WERI-Rb-1 (cell line): ENCODE measurements around the gene GFOD2.

ENCODE experiments used
- DNase-seq: peaks from one replicate; pipeline ENCODE4 v3.0.0-alpha.2; 2020
- H3K27ac ChIP-seq: fragments of 250-450 bp; sonication (Bioruptor Pico); 2 replicates; pipeline ENCODE4 v1.5.1; 2020; ENCODE audit warnings: mild to moderate bottlenecking, moderate library complexity
- H3K27me3 ChIP-seq: fragments of 250-450 bp; sonication (Bioruptor Pico); 2 replicates; pipeline ENCODE4 v1.5.1; 2021; ENCODE audit warnings: mild to moderate bottlenecking, low read depth, moderate library complexity; ENCODE audit not compliant: insufficient read depth, severe bottlenecking
- H3K36me3 ChIP-seq: fragments of 250-450 bp; sonication (Bioruptor Pico); 2 replicates; pipeline ENCODE4 v1.5.1; 2020; ENCODE audit warnings: mild to moderate bottlenecking, moderate library complexity
- H3K4me3 ChIP-seq: 2 replicates; pipeline ENCODE4 v1.5.1; 2011; ENCODE audit warnings: low read depth, mild to moderate bottlenecking, control low read depth, low read length
- H3K9me3 ChIP-seq: fragments of 250-450 bp; sonication (Bioruptor Pico); 2 replicates; pipeline ENCODE4 v1.5.1; 2021; ENCODE audit warnings: mild to moderate bottlenecking, moderate library complexity; ENCODE audit not compliant: severe bottlenecking
- TF ChIP-seq, protein P1 (sequence below): IDR thresholded peaks from 2 replicates; pipeline ENCODE4 v1.5.1; 2011; ENCODE audit warnings: low read depth, mild to moderate bottlenecking, control low read depth, inconsistent platforms, low read length

The GFOD2 gene

DNA sequence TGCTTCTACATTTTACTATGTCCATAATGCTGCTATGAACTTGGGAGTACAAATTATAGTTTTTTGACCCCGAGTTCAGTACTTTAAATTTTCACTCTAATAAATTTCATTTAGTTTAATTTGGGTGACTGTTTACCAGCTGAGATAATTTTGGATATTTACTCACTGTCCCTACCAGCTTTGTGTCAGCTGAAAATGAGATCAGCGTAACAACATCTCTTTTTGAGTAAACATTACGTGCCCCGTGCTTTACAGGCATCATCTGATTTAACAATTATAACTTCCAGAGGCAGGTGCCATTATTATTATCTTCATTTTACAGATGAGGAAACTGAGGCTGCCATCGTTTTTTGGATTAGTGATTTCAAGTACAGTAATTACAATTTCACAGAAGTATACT is 15.0 kb downstream of the GFOD2 start:
- Histone ChIP-seq H3K9me3 (peaks cover 4% of the 10 kb centered on the region), H3K36me3 (peaks cover 4% of the 10 kb centered on the region), H3K4me3 (no peak overlapping the region), H3K27me3 (no peaks in the 10 kb centered on the region), H3K27ac (no peak overlapping the region)
- DNase-seq = no peak
- TF ChIP-seq, protein P1, sequence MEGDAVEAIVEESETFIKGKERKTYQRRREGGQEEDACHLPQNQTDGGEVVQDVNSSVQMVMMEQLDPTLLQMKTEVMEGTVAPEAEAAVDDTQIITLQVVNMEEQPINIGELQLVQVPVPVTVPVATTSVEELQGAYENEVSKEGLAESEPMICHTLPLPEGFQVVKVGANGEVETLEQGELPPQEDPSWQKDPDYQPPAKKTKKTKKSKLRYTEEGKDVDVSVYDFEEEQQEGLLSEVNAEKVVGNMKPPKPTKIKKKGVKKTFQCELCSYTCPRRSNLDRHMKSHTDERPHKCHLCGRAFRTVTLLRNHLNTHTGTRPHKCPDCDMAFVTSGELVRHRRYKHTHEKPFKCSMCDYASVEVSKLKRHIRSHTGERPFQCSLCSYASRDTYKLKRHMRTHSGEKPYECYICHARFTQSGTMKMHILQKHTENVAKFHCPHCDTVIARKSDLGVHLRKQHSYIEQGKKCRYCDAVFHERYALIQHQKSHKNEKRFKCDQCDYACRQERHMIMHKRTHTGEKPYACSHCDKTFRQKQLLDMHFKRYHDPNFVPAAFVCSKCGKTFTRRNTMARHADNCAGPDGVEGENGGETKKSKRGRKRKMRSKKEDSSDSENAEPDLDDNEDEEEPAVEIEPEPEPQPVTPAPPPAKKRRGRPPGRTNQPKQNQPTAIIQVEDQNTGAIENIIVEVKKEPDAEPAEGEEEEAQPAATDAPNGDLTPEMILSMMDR = no peak

DNA sequence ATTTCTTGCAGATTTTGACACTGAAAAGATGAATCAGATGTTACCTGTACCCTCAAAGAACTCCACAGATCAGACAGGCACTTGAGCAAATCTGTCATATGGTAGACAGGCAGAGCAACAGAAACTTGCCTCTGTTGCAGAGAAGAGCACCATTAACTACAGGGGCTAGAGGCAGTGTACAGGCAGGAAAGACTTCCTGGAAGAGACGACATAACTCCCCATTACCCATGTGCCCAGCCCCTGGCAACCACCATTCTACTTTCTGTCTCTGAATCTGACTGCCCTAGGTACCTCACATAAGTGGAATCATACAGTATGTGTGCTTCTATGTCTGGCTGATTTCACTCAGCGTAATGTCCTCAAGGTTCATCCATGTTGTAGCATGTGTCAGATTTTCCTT is 15.5 kb downstream of the GFOD2 start:
- H3K27me3 ChIP-seq = no peaks in the 10 kb centered on the region
- DNase-seq = no peak
- H3K36me3 ChIP-seq = peaks cover 7% of the 10 kb centered on the region
- peaks cover 7% of the 10 kb centered on the region for H3K9me3 ChIP-seq
- TF ChIP-seq, protein P1 = no peak
- no peak overlapping the region for H3K27ac ChIP-seq
- no peak overlapping the region for H3K4me3 ChIP-seq

- H3K4me3 ChIP-seq = no peak overlapping the region
- TF ChIP-seq, protein P1 = no peak
- peaks cover 12% of the 10 kb centered on the region for H3K36me3 ChIP-seq
- H3K27ac ChIP-seq = no peak overlapping the region
- no peak for DNase-seq
- no peaks in the 10 kb centered on the region for H3K27me3 ChIP-seq
- H3K9me3 ChIP-seq = peaks cover 7% of the 10 kb centered on the region
Observed at GRCh38 chr16:67702130-67702529, 17.0 kb downstream of the GFOD2 start.

DNA sequence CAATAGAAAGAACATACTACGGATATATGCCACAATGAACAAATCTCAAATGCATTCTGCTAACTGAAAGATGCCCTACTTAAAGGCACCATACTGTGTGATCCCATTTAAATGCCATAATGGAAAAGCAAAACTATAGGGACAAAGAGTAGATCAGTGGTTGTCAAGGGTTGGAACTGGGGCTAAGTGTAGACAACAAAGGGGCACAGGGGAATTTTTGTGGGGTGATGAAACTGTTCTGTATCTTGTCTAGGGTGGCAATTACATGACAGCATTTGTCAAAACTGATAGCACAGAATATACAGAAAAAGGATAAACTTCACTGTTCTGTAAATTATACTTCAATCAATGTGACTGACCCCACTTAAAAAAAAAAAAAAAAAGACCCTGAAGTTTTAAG is 17.7 kb downstream of the GFOD2 start:
- H3K36me3 ChIP-seq = peaks cover 12% of the 10 kb centered on the region
- TF ChIP-seq, protein P1 = no peak

GRCh38 chr16:67699265-67699664 is 19.9 kb downstream of the GFOD2 start:
- Histone ChIP-seq H3K9me3 (peaks cover 7% of the 10 kb centered on the region), H3K27ac (no peak overlapping the region), H3K4me3 (no peak overlapping the region), H3K27me3 (no peaks in the 10 kb centered on the region), H3K36me3 (peaks cover 12% of the 10 kb centered on the region)
- no peak for DNase-seq
- TF ChIP-seq, protein P1 = no peak

More for the DNA sequence above, 17.7 kb downstream of the GFOD2 start:
- Histone ChIP-seq H3K9me3 (peaks cover 7% of the 10 kb centered on the region), H3K4me3 (no peak overlapping the region), H3K27ac (no peak overlapping the region), H3K27me3 (no peaks in the 10 kb centered on the region)
- DNase-seq = no peak

DNA sequence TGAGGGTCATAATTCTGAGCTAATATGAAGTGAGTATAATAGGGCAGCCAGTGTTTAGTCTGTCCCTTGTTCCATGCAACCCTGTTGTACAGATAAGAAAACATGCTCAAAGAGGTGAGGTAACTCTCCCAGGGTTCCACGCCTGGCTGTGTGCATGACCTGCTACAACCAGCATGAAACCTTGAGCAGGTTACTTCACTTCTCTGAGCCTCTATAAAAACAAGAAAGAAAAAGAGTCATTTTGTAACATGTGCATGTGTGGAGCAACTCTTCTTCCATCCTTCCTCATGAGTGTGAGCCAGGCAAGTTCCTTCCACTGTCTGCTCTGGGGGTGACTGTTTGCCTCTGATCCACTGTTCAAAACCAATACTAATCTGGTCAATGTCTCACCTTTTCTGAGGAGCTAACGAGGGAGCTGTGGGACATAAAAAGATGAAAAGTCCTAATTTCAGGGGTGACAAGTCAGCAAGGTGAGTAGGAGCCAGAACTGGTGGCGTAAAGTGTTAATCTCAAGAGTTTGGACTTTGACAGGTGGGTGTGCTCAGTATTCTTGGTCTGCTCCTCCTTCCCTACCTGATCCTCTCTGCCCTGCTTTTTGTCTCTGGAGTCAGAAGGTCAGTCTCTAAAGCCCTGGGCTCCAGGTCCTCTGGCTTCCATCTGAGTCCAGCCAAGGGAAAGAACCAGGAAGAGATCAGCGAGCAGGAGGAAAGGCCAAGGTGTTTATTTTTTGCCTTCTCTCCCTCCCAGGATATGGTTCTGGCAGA is 21.5 kb downstream of the GFOD2 start:
- TF ChIP-seq, protein P1 = no peak
- Histone ChIP-seq H3K27ac (no peak overlapping the region), H3K9me3 (peaks cover 7% of the 10 kb centered on the region), H3K4me3 (no peak overlapping the region), H3K36me3 (peaks cover 12% of the 10 kb centered on the region), H3K27me3 (no peaks in the 10 kb centered on the region)
- DNase-seq = no peak
